GM23248 (cell line): Measurements from ENCODE around the gene DNAJC7.

Source experiments
- EZH2 ChIP-seq: fragments of 200-600 bp; sonication (generic); IDR thresholded peaks from 2 replicates; pipeline ENCODE4 v1.6.1; 2018; ENCODE audit warnings: antibody characterized with exemption, mild to moderate bottlenecking; ENCODE audit not compliant: insufficient read depth, poor library complexity, severe bottlenecking
- EZH2phosphoT487 ChIP-seq: fragments of 200-600 bp; sonication (generic); IDR thresholded peaks from 2 replicates; pipeline ENCODE4 v1.6.1; 2018; ENCODE audit warnings: antibody characterized with exemption, moderate library complexity, mild to moderate bottlenecking, low read depth; ENCODE audit not compliant: insufficient read depth

DNA sequence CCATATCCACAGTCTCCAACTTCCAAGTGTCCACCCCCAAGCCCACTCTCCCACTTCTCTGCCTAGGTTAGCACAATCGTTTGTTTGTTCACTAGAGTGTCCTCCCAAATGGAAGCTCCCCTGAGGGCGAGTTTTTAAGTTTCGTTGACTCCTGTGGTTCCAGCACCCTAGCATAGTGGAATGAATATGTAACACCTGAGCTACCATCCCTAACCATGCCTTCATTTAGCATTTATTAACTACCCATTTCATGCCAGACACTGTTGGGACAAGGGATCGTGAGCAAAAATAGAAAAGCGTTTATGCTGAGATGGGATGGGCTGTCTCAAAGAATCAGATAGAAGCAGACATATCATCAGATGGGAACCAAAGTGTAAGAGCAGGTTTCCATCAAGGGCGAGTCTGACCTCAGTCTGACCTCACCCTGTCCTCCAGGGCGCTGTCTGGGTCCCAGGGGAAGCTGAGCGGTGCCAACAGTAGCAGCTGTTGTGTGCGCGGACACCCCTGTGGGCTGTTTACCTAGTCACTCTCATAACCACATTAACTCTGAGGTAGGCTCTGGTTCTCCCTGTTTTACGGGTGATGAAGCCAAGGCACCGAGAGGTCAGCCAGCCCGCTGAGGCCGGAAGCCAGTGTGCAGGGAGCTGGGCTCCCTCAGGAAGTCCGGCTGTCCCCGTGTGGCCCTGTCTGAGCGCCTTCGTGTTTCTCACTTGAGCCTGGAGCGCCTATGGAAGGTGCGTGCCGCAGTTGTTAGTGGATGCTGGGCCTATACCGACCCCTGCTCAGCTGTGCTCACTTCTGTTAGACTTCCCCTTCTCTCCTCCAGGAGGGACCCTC, 44.5 kb downstream of the DNAJC7 start:
- TF ChIP-seq EZH2 (no peak), EZH2phosphoT487 (no peak)
